ENCODE results near the gene HPCAL1.
A peak's percentile ranks its signal among the peaks of the same experiment; 100 is the strongest.

DNA sequence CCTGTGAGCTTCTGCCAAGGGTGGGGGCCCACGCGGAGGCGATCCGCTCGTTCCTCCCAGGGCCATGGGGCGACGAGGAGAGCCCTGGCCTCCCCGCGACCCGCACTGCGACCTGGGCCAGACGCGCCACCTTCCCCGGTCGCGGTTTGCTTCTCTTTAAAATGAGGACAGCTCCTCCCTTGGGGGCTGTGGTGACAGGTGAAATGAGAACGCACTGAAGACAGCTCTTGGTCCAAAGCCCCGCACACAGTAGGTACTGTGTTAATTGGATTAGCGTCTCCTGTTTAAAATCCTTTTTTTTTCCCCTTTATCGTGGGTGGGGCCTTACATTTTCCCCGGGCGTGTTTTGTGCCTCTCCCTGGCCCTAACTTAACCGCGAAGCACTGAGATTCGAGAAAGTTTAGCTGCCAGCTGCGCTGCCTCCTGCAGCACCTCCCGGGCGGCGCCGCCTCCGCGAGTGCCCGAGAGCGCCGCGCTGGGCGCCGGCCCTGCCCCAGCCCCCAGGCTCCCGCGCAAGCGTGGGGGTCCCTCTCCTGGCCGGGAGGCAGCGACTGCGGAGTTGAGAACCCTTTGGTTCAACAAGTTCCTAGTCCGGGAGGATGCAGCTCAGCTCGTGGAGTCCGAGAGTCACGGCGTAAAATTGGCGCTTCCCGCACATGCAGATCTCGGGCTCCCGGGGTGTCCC, 1.1 kb downstream of the HPCAL1 start:
- TF ChIP-seq, protein P1, sequence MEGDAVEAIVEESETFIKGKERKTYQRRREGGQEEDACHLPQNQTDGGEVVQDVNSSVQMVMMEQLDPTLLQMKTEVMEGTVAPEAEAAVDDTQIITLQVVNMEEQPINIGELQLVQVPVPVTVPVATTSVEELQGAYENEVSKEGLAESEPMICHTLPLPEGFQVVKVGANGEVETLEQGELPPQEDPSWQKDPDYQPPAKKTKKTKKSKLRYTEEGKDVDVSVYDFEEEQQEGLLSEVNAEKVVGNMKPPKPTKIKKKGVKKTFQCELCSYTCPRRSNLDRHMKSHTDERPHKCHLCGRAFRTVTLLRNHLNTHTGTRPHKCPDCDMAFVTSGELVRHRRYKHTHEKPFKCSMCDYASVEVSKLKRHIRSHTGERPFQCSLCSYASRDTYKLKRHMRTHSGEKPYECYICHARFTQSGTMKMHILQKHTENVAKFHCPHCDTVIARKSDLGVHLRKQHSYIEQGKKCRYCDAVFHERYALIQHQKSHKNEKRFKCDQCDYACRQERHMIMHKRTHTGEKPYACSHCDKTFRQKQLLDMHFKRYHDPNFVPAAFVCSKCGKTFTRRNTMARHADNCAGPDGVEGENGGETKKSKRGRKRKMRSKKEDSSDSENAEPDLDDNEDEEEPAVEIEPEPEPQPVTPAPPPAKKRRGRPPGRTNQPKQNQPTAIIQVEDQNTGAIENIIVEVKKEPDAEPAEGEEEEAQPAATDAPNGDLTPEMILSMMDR (conservative IDR thresholded peaks at IDR 0.05; ENCODE audit: low read length) = peak; percentile 50
- TF ChIP-seq EZH2phosphoT487 (IDR thresholded peaks at IDR 0.05; ENCODE audit: borderline replicate concordance) = no peak

Data from Loucy (cell line).